NOMO-1 treated with dmso at 0.1 percent for 144 hours (cell line): ENCODE data around the gene DNMT3B.
"Not testable (repeated sequence)": the region's sequence is repeated elsewhere in the genome, so short reads cannot be mapped to it uniquely, and the experiment has no call there.

ENCODE experiments used
- DNase-seq: peaks from one replicate; lab custom pipeline; 2025; ENCODE audit not compliant: unreplicated experiment; lab: John Stamatoyannopoulos, UW

Gene DNMT3B

DNA sequence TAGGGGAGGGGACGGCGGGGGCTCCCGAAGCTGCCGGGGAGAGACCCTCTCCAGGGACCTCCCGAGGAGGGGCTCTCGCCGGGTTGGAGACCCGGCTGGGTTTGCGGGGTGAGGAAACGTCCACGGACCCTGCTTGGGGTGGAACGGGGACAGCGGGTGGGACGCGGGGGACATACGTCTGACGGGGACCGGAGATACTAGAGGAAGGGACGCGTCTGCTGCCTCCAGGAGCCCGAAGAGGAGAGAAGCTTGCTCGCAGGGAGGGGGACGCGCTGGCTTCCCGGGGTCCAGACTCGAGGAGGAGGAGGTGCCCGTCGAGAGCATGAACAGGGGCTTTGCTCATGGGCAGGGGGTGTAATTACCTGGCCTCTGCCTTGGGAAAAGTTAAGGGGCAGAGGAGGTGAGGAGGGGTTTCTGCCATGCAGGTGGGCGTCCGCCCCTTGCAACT, 593 bp downstream of the DNMT3B start:
- no peak for DNase-seq

DNA sequence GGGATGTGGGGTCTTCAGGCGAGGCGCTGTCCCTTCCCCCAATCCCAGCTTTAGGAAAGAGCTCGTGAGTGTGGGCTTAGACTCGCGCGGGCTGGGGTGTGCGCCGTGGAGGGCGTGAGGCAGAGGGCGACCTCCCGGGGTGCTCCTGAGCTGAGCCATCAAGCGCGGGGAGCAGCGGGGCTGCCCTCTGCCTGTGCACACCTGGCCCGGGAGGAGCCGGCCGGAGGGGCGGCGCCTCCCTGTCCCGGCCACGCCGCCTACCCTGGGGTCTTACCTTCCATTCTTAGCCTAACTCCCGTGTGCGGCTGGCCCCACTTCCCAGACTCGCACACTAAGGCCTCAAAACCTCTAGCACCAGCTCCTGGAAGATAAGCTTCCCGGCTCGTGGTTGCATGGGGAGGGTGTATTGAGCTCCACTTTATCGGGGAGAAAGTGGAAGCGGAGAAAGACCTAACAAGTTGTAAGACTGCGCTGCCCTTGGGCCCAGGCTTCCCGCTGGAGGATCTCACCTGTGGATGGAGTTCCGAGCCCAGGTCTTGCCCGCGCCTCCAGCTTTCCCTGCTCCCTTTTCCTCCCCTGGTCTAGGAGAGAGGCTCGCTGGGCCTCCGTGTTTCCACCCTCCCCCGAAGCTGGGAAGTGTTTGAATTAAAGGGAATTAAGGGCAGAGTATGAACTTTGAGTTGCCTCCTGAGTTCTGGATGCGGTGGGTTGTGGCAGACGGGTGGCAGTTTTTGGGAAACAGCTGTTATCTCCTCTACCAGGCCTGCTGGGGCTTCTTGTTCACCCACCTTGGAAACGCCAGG, 1.2 kb downstream of the DNMT3B start:
- DNase-seq = no peak

DNA sequence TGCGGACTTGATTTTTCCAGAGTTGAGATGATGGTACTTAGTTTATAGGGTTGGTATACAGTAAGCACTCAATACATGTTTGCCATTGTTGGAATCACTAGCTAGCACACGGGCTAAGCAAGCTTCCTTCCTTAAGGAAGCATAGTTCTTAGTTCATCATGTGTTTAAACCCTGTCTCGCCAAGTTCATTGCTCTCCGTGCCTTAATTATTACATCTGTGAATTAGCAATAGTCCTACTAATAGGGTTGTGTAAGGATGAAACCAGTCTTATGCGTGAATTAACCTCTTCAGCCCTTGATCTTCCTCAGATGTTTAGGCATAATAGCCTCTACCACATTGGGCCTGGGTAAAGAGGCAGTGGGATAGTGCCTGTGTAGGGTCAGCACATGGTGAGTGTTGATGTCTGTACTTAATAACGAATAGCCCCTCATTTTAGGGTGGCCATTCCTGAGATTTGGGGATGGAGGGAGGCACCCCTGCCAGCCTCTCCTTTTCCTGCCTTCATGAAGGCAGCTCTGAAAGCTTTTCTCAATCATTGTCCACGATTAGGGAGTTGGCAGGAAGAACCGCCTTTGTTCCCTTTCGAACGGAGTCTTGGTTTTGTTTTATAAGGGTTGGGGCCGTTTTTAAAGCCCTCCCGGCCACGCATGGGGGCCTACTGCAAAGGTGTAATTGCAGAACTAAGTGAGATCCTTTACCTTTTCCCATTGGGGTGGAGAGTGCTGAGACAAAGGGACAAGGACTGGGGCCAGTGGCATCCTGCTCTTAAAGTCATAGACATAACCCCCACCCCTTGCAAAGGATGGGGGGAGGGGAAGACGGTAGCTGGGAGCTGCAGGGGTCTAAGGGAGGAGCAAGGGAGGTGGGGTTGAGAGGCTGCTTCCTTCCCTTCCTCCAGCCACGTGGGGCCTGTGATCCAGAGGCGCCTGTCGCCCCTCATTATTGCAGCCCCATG, 2.1 kb downstream of the DNMT3B start:
- DNase-seq = no peak

DNA sequence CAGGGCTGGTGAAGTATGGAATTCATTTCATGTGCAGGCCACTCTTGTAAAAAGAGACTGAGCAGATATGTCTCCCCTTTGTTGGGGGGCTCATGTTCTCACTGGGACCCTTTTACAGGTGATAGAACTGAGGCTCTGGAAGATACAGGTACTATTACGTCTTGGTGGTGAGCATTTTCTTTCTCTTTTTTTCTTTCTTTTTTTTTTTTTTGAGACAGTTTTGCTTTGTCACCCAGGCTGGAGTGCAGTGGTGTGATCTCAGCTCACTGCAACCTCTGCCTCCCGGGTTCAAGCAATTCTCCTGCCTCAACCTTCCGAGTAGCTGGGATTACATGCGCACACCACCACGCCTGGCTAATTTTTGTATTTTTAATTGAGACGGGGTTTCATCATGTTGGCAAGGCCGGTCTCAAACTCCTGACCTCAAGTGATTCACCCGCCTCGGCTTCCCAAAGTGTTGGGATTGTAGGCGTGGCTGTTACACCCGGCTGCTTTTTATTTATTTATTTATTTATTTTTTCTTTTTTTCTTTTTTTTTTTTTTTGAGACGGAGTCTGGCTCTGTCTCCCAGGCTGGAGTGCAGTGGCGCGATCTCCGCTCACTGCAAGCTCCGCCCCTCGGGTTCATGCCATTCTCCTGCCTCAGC, 3.2 kb downstream of the DNMT3B start:
- not testable (repeated sequence) for DNase-seq

DNA sequence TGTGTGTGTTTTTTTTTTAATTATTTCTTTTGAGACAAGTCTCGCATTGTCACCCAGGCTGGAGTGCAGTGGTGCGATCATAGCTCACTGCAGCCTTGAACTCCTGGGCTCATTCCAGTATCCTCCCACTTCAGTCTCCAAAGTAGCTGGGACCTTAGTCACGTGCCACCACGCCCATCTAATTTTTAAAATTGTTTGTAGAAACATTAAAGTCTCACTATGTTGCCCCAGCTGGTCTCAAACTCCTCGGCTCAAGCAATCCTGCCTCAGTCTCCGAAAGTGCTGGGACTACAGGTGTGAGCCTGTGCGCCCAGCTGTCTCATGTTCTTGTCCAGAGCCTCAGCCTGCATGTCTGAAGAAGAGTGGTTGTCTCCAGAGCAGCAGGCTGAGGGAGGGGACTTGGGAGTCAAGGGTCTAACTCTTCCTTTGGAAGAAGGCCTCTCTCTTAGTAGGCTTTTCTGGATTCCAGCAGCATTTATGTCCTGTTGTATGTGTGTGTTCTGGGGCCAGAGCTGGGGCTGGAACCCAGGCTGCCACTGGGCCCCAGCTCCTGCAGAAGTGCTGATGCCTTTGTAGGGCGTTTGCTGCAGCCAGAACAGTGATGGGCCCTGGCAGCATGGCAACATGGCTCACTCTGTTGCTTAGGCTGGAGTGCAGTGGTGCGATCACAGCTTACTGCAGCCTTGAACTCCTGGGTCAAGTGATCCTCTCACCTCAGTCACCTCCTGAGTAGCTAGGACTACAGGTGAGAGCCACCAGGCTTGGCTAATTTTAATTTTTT, 5.4 kb downstream of the DNMT3B start:
- no peak for DNase-seq

DNA sequence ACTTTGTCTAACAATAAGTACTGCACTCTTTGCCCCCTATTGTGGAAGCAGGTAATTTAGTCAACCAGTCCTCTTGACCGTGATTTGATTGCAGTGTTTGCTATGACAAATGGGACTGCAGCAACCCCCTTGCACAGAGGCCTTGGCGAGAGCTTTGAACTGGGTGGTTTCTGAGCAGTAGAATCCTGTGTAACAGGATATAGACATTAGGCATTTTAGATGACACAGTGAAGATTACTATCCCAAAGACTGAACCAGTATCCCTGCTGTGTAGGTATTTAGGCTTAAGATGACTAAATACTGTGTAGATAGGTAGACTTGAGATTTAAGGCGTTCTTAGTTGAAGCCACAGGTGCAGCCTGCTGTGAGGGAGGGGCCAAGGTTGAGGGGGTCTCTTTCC, 9.9 kb downstream of the DNMT3B start:
- no peak for DNase-seq

DNA sequence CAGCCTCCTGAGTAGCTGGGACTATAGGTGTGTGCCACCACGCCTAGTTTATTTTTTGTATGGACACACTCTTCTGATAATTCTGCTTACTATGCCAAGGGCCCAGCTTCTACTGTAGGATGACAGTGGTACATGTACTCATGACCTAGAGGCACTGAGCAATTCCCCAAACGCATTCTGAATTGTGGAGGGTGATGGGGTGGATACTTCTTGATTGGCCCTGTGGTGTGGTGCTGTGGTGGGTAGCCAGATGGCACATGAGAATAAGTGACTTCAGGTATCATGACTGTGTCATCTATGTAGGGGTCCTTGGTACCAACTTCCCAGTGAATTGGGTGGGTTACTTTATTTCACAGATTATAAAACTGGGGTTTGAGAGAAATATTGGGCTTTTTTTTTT, 11.0 kb downstream of the DNMT3B start:
- no peak for DNase-seq

DNA sequence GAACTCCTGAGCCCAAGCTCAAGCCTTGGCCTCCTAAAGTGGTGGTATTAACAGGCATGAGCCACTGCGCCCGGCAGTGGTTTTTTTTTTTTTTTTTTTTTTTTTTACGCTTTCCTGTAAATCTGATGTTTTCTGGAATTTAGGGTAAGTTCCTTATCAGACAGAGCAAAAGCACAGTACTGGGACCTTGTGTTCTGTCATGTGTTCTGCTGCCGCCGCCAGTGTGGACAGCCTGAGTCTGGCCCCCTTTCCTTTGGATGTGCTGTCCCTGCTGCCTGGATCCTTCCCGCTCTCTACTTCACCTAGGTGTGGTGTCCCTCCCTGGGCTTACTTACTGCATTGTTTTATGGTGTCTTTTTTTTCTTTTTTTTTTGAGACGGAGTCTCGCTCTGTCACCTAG, 11.7 kb downstream of the DNMT3B start:
- DNase-seq = no peak

DNA sequence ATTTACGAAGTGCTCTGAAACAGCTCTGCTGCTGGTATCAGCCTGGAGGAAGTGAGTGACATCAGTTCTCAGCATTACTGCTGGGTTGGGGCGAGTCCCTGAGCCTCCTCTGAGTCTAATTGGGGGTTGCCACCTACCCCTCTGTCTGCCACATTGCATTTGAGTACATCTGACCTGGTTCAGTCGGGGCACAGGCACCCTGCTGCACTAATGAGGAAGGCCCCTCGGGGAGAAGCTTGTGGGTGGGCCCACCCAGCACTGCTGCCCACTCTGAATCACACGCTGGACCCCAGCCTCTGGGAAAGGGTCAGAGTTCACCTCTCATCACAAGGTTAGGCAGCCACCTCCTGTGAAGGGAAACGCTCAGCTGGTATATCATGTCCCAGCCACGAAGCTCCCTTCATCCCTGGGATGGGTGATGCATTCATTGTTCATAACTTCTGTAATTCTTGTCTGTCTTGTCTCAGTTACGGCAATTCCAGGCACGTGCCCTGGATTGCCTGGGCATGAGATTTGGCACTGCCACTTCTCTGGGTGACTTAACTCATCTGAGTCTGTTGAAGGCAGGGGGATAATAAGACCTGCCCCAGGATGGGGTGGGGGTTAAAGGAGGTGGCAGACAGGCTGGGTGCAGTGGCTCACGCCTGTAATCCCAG, 13.3 kb downstream of the DNMT3B start:
- DNase-seq = no peak

DNA sequence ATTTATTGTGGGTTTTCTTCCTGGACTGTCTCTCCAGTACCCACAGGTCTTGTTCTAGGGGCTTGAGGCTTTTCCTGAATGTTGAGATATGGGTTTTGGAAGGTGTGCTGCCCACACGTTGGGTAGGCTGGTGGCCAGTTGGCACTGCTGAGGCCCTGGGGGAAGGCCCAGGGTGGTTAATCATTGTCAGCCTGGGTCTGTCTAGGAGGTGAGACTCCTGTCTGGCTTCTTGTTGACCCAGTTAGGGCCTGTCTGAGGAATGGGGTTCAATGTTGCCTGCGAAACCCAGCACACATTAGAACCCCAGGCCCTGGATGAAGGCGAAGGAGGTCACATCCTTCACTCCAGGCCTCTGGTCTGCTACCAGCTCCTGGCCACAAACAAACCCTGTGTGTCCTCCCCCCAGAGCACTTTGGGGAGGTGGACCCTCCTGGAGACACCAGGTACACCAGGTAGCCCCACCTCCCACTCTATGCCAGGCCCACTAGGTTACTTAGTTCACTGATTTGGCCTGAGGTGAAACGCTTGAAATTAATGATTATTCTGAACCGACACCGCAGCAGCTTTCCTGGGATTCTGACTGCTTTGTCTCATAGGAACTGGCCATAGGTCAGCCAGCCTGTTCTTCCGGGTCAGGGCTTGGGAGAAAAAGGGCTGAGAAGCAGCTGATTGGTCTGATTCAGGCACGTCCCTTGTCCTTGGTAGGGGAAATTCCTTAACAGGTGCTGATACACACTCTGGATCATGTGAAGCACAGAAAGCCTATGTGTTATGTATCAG, 15.2 kb downstream of the DNMT3B start:
- DNase-seq = no peak

DNA sequence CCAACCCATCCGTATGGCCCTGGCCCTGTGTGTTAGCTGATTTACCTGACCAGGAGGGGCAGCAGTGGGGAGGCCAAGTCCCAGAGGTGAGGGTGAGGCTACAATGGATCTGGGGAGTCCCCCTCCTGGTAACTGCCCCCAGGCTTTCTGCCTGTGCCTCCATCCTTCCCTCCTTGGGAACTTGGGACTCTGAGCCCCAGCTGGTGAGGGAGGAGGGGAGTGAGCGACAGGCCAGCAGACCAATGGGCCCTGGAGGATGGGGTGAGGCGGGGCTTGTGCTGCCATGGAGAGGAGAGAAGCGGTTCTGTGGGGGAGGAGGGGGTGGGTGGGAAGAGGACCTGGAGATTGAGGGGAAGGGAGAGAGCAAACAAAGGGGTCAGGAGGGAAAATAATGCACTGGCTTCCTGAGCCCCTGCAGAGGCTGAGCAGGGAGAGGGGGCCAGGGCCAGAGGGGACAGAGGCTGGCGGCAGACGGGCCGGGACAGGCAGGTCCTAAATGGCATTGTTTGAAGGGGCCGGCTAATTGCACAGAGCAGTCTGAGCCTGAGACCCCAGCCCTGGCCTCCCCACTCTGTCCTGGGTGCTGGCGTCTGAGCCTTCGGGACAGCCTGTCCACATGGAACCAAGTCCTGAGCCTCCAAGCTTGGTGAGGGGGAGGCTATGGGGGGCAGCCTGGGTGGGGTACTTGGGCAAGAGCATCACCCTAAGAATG, 17.5 kb downstream of the DNMT3B start:
- no peak for DNase-seq

DNA sequence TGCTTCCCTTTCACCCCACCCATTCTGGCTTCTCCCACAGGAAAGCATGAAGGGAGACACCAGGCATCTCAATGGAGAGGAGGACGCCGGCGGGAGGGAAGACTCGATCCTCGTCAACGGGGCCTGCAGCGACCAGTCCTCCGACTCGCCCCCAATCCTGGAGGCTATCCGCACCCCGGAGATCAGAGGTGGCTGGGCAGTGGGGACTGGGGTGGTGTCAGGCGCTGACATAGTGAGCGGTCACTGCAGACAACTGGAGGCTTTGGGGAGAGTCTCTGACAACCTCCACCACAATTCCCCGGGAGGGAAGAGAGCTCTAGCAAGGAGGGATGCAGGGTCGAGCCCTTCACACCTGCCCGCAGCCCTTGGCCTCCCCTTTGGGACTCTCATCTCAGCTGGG, 18.1 kb downstream of the DNMT3B start:
- no peak for DNase-seq

DNA sequence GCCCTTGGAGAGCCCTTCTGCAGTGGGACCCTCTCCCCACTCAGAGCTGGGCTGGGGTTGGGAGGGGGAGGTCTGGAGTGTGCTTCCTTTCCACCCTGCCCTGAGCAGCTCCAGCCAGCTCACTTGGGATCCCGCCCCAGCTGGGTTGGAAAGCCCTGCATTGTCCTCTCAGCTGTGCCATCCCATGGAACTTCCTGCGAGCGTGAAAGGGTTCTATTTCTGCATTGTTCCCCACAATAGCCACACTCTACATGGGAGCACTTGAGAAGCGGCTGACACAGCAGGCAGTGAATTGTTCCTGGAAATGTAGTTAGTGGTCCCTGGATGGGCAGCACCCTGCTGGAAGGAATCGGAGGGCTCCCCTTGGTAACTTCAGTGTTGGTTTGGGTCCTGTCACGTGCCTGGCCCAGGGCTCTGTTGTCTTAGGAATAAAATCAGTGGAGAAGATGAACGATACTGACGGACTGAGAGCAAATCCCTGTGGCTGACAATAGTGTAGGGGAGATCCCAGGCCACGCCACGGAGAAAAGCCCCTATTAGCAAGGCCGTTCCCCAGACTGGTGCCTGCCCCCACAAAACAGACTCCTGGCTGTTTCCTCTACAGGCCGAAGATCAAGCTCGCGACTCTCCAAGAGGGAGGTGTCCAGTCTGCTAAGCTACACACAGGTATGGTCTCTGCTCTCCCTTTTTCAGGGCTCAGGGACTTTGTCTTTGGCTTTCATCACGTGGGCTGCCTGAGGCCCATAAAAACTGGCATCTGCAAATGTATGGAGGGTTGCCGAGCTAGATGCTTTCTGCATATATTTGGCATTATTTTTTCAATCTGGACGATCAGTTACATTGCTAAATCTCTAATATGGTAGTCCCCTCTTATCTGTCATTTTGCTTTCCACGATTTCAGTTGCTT, 18.8 kb downstream of the DNMT3B start:
- no peak for DNase-seq

DNA sequence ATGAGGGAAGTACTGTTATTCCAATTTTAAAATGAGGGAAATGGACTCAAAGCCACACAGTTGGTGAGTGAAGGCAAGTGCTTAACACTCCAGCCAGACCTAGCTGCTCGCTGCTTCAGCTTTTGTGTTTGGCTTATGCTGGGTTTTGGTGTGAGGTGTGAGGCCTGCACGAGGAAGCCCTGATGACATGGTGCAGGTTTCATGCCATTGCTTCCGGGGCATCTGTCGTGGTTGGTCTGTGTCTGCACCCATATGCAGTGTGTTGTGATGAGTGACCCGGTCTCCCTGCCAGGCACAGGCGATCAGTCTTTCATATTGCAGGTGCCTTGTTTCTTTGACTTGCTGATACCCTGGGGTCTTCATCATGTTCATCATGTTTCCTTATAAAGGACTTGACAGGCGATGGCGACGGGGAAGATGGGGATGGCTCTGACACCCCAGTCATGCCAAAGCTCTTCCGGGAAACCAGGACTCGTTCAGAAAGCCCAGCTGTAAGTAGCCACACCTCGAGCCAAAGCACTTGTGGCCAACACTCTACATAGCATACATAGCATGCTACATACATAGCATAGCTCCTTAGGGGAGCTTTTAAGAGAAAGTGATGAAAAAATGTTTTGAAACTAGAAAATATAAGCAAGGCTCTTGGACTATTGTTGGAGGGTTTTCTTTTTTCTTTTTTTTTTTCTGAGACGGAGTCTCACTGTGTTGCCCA, 22.3 kb downstream of the DNMT3B start:
- no peak for DNase-seq

DNA sequence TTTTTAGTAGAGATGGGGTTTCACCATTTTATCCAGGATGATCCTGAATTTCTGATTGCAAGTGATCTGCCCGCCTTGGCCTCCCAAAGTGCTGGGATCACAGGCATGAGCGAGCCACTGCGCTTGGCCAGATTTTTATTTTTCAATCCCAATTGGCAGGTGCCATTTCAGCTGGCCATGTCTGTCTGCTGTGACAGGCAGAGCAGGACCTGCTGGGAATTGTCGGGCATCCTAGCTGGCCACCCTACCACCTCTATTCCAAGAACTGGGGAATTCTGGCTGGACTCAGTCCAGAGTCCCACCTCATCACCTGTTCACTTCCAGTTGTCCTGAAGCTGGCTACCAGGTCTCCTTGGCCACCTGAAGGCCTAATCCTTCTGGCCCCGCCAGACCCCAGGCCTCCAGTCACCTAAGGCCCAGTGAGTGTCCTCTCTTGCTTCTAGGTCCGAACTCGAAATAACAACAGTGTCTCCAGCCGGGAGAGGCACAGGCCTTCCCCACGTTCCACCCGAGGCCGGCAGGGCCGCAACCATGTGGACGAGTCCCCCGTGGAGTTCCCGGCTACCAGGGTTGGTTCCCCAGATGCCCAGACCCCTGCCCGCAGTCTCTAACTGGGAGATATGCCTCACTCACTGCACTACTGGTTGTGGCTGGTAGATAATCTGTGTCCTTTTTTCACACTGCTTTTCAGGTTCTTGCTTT, 24.0 kb downstream of the DNMT3B start:
- no peak for DNase-seq

DNA sequence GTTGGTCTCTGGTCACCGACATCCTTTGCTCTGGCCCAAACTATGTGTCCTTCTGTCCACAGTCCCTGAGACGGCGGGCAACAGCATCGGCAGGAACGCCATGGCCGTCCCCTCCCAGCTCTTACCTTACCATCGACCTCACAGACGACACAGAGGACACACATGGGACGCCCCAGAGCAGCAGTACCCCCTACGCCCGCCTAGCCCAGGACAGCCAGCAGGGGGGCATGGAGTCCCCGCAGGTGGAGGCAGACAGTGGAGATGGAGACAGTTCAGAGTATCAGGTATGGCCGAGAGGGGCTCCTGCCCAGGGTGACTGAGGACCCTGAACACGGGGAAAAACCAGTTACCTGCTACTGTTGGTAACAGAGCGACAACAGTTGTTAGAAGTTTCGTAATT, 25.0 kb downstream of the DNMT3B start:
- no peak for DNase-seq
